H1 (cell line): ENCODE results near the gene KATNAL1. TPM values are rescaled to one million over a fixed set of nuclear protein-coding genes. Genes with fewer than 3 reads are reported as not detected.

Experiments
- ATF3 ChIP-seq: IDR thresholded peaks from 2 replicates; pipeline ENCODE4 v1.6.1; 2011; ENCODE audit warnings: low read depth, mild to moderate bottlenecking, low read length; ENCODE audit not compliant: insufficient read depth
- POLR2A ChIP-seq, 2 experiments: IDR thresholded peaks; 1 replicate in 1 of 2; 2 replicates in 1 of 2; pipeline ENCODE4 v1.6.1; 2011; ENCODE audit warnings: low read depth in 2 of 2, low read length in 2 of 2, mild to moderate bottlenecking in 2 of 2; ENCODE audit errors: control extremely low read depth in 1 of 2
- TCF12 ChIP-seq: IDR thresholded peaks from 2 replicates; pipeline ENCODE4 v1.6.1; 2011; ENCODE audit warnings: low read depth, mild to moderate bottlenecking, low read length
- polyA plus RNA-seq, 7 experiments: library from polyadenylated mRNA; depleted of rRNA in 3 of 7; stranded (reverse) in 5 of 7; unstranded in 2 of 7; fragments of >200 nt in 5 of 7; fragments of 200-250 nt in 2 of 7; gene quantifications; 1 replicate in 5 of 7; 2 replicates in 1 of 7; 4 replicates in 1 of 7; pipeline versions ENCODE4 v1.2.1 to v1.2.3, GENCODE V29; 2011 to 2013; ENCODE audit warnings: missing spikeins in 2 of 7, mixed read lengths in 2 of 7
- total RNA-seq: library from RNA; stranded (reverse); fragmentation: NEBNext Ultra II Directional; extraction: Animal tissue kit (Norgen Biotek cat#: 25700); gene quantifications from 2 replicates; pipeline ENCODE4 v1.2.1, GENCODE V29; 2021

Gene KATNAL1
- total and polyA plus RNA-seq, 2 of the 8 experiments (the other 6 are each of a cell fraction or from before 2014, with no cell fraction given): 4.0 to 13.2 TPM

DNA sequence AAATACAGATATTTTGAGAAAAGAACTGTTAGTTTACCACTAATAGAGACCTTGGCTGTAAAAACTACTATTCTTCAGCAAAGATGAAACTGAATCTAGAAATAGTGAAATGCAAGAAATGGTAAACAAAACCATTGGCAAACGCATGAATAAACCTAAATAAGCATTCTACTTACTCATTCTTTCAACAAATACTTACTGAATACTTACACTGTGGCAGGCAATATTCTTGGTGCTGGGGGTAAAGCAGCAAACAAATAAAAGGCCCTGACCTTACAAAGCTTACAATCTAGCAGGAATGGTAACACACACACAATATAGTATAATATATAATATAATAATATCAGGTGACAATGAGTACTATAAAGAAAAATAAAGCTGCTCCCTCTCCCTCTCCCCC is 38.7 kb downstream of the KATNAL1 start (continued):
- TF ChIP-seq TCF12 (no peak), POLR2A (IDR thresholded peaks at IDR 0.05; ENCODE audit: control extremely low read depth in 1 of 2, low read depth in 2 of 2, low read length in 2 of 2) (no peak), ATF3 (no peak)
